HK-2 (cell line): ENCODE measurements around the gene AAGAB.
"Not testable (repeated sequence)": the region's sequence is repeated elsewhere in the genome, so short reads cannot be mapped to it uniquely, and the experiment has no call there.

Source experiments
- DNase-seq: peaks from one replicate; pipeline ENCODE4 v3.0.0-alpha.2; 2018; ENCODE audit not compliant: unreplicated experiment

AAGAB gene

DNA sequence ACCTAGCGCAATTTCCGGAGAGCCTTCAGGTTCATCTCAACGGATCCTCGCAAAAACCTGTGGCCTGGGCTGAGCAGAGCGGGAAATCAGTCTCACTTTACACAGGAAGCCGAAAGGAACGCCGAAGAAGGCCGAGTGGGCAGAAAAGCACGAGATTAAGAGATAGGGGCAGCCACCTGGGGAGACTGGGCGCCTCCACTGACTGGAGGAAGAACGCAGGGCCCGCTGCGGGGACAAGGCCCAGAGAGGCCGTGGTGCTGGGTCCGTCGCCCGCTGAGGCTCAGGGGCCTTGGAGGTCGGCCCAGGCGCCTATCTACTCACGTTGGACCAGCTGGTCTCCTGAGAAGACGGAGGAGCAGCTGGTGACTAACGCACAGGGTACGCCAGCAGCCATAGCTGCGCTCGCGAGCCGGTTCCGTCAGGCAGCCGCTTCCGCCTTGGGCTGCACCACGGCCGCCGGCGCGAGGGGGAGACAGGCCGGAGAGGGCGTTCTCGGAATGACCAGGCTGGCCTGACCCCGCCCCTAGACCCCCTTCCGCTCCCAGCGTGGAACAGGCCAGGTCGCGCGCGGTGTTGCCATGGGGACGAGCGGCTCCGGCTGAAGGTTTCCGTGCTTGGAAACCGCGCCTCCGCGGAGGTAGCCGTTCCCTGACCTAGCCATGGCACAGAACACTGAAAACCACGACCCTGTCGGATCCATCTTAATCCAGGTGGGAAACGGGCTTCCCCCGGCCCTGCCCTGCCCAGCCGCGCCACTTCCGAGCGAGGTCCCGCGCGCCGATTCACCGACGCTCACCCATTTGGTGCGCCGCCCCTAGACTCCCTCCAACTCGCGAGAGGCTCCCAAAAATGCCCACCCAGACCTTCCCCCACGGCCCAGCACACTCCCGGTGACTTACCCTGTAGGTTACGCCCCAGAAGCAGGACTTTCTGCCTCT, at the start of gene AAGAB, which contains the start of gene IQCH:
Gene AAGAB, minus strand, starts transcription at position 424 of the 938 bp plus-strand sequence. Its CDS starts 30 bp downstream, at position 394.
Gene IQCH, plus strand, starts transcription at position 549 of the 938 bp plus-strand sequence. Its CDS starts 111 bp downstream, at position 660.
- peak; percentile 97 for DNase-seq

DNA sequence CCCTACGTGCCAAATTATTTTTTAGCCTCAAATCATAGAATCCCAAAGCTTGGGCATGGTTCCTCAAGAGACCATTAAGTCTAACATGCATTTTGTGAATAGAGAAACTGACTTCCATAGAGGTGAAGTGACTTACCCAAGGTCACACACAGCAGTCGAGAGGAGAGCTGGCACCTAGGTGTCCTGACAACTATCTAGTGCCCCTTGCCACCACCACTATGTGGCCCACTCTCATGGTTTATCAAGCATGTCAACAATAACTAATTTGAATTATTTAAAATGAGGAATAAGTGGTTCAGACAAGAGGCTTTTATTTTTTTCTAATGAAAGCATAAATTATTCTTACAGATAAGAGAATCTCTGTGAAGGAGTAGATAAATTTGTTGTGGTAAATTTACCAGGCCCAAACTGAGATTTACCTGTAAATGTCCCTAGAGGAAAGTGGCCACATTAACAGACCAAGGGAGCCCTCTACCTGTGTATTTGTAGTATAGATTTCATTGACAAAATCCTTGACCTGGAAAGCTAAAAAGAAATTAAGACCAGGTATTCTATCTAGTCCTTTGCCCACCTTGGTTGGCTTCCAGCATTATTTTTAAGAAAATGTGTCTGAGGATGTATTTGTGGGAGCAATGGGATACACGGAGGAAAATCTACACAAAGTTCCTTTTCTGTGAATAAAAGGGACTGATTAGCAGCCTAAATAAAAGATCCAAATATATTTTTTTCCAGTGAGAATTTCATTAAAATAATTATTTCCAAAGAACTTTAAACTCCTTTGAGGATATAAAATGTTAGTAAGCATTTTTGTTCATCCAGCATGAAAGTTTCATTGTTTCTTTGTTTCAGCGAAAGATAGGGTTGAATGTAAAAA, 49.3 kb upstream of the AAGAB start:
- DNase-seq = no peak

GRCh38 chr15:67300266-67301025, 46.0 kb upstream of the AAGAB start:
- no peak for DNase-seq

GRCh38 chr15:67296684-67297083, 42.2 kb upstream of the AAGAB start:
- DNase-seq = no peak

GRCh38 chr15:67296188-67296587, 41.7 kb upstream of the AAGAB start:
- no peak for DNase-seq

GRCh38 chr15:67290319-67290718, 35.9 kb upstream of the AAGAB start:
- DNase-seq = no peak

GRCh38 chr15:67286400-67286799, 31.9 kb upstream of the AAGAB start:
- not testable (repeated sequence) for DNase-seq

- DNase-seq = not testable (repeated sequence)
Measured at GRCh38 chr15:67285625-67286024, 31.2 kb upstream of the AAGAB start.

- DNase-seq = no peak
Measured at GRCh38 chr15:67281714-67282113, 27.3 kb upstream of the AAGAB start.

DNA sequence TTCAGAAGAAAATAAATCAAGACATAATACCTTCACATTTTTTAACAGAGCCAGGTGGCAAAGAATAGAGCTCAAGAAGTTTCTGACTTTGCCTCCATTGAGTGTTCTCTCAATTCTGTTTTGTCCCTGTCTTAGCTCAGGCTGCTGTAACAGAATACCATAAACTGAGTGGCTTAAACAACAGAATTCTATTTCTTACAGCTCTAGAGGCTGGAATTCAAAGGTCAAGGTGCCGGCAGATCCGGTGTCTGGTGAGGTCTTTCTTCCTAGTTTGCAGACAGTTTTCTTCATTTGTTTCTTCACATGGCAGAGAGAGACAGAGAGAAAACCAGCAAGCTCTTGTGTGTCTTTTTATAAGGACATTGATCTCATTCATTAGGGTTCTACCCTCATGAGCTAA, 25.8 kb upstream of the AAGAB start:
- DNase-seq = no peak

DNA sequence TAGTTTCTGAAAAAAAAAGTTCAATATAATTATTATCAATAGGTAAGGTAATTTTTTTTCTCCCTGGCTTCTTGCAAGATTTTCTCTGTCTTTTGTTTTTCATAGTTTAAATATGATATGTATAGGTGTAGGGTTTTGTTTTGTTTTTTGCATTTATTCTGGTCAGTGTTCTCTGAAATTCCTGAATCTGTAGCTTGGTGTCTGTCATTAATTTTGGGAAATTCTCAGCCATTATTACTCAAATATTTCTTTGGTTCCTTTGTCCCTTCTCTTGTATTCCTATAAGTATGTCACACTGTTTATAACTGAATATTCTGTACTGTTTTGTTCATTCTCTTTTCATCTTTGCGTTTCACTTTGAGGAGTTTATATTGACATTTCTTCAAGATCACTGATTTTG, 22.2 kb upstream of the AAGAB start:
- no peak for DNase-seq

DNA sequence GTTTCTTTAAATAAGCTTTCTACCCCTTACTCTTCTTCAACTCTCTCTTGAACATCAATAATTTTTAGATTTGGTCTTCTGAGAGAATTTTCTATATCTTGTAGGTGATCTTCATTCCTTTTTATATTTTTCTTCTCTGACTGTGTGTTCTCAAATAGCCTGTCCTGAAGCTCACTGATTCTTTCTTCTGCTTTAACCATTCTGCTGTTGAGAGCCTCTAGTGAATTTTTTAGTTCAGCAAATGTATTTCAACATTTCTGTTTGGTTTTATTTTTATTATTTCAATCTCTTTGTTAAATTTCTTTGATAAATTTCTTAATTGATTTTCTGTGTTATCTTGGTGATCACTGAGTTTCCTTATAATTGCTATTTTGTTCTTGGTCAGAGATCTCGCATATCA, 19.8 kb upstream of the AAGAB start:
- DNase-seq = no peak

GRCh38 chr15:67267951-67268941, 13.8 kb upstream of the AAGAB start:
- no peak for DNase-seq

- DNase-seq = no peak
Measured at GRCh38 chr15:67267440-67267839, 13.0 kb upstream of the AAGAB start.

DNA sequence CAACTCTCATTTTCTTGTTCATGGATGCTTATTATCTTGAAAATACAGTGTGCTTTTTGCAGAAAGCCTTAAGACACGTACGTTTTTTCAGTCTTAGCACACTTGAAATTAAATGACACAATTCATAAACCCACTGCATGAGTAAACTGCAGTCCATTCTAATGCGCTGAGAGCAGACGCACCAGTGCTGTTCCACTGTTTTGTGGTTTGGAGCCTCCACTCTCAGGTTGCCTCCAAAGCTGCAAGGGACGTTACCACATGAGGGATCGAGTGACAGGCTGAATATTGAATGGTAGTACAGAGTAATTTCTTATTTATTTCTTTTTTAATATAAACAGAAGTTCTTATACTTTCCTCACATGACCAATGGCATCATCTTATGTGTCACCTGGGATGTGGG, 12.4 kb upstream of the AAGAB start:
- no peak for DNase-seq

- DNase-seq = no peak
Measured at GRCh38 chr15:67259806-67260205, 5.3 kb upstream of the AAGAB start.

GRCh38 chr15:67259379-67259778, 4.9 kb upstream of the AAGAB start:
- no peak for DNase-seq

GRCh38 chr15:67258412-67258811, 4.0 kb upstream of the AAGAB start:
- not testable (repeated sequence) for DNase-seq

GRCh38 chr15:67256051-67256450, 1.6 kb upstream of the AAGAB start:
- DNase-seq = no peak

DNA sequence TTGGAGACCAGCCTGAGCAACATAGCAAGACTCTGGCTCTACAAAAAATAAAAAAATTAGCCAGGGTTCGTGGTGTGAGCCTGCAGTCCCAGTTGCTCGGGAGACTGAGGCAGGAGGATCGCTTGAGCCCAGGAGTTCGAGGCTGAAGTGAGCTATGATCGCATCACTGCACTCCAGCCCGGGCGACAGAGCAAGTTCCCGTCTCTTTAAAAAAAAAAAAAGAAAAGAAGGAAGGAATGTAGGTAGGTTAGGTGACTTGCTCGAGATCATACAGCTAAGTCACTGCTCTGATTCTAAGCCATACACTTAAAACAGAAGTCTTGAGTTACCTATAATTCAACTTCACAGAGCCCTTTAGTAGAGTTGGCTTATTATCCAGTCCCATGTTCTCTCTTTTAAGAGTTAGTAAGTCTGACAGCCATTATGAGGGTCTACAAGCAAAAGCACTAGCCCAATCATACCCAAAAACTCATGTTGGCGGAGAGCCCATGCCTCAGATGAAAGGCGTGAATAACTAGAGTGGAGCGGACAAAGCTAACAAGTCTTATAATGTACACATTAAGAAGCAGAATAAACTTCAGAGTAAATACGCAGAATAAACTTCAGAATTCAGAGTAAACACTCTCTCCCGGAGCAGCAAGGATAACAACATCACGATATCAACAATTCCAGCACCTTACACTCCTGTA, 768 bp downstream of the AAGAB start:
- DNase-seq = no peak
